Measurements from ENCODE around the gene GFRA4. TPM values are rescaled to one million over a fixed set of nuclear protein-coding genes. Genes with fewer than 3 reads are reported as not detected.

The GFRA4 gene
- total RNA-seq, 1 experiment from 2014 or later, result not detected

DNA sequence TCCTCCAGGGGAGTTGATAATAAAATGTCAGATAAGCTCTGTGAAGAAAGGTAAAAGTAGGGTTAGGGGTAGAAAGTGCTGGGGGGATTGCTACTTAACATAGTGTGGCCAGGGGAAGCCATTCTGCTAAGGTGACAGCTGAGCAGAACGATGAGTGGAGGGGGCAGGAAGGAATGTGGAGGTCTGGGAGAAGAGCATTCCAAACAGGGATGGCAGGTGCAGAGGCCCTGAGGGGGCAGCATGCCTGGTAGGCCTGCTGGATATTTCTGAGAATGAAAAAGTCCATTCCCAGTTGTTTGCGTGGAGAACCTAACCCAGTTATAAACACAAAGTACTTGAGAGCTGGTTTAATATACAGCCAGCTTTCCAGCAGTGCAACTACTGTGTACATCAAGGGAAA is 9.3 kb downstream of the GFRA4 start:
- H3K27me3 ChIP-seq (ENCODE audit: insufficient read depth, low read length), result no peaks in the 10 kb centered on the region
- no peaks in the 10 kb centered on the region for H4K20me1 ChIP-seq (ENCODE audit: insufficient read depth)
- POLR2A ChIA-PET, result no interaction called here
- intact Hi-C loops (cut with micrococcal nuclease), result no loop called here
- CTCF ChIA-PET, result no interaction called here
- no peak overlapping the region for H3K4me2 ChIP-seq (ENCODE audit: low read length)
- no peaks in the 10 kb centered on the region for H3K4me1 ChIP-seq (ENCODE audit: control insufficient read depth in 1 of 2, insufficient read depth in 2 of 2, low read length in 2 of 2)
- no TSS peak for BruUV-seq (replicated peaks)
- RAD21 ChIA-PET (ENCODE audit: low non-redundant PET in 1 of 2, low total read pairs in 2 of 2, uncharacterized antibody in 2 of 2, unreplicated experiment in 2 of 2), result no interaction called here
- H3K4me3 ChIP-seq (replicated peaks in 1 of 2; ENCODE audit: low read depth in 1 of 2, low read length in 2 of 2), result no peak overlapping the region
- H3K9me3 ChIP-seq (ENCODE audit: control insufficient read depth in 1 of 2, insufficient read depth in 1 of 2, low read depth in 1 of 2, low read length in 2 of 2), result no peaks in the 10 kb centered on the region
- no peak overlapping the region for H3K27ac ChIP-seq (ENCODE audit: low read depth, low read length)
- no peaks in the 10 kb centered on the region for H3K79me2 ChIP-seq (ENCODE audit: insufficient read depth, low read length)
- H3K9ac ChIP-seq (ENCODE audit: low read length), result no peak overlapping the region
- ATAC-seq (no peak), DNase-seq (ENCODE audit: low read depth, low spot score) (no peak)
- H2AFZ ChIP-seq (ENCODE audit: low read depth, low read length, poor library complexity, severe bottlenecking), result no peak overlapping the region
- TF ChIP-seq ZNF274 (IDR thresholded peaks at IDR 0.05; ENCODE audit: low read depth, low read length) (no peak), YY1 (IDR thresholded peaks at IDR 0.05; ENCODE audit: extremely low read depth, insufficient replicate concordance, low read depth, low read length) (no peak), CBX3 (IDR thresholded peaks at IDR 0.05; ENCODE audit: low read depth) (no peak), EZH2phosphoT487 (IDR thresholded peaks at IDR 0.05; ENCODE audit: borderline replicate concordance) (no peak), ELF1 (IDR thresholded peaks at IDR 0.05; ENCODE audit: borderline replicate concordance, low read depth) (no peak), REST (IDR thresholded peaks at IDR 0.05; ENCODE audit: low read depth) (no peak), SIN3A (IDR thresholded peaks at IDR 0.05; ENCODE audit: low read depth) (no peak), POLR2AphosphoS5 (IDR thresholded peaks at IDR 0.05; ENCODE audit: low read depth, low read length) (no peak), CEBPB (IDR thresholded peaks at IDR 0.05; ENCODE audit: low read depth) (no peak), SP1 (IDR thresholded peaks at IDR 0.05; ENCODE audit: low read depth) (no peak), JUND (IDR thresholded peaks at IDR 0.05) (no peak), SRF (IDR thresholded peaks at IDR 0.05; ENCODE audit: low read depth) (no peak), FOSL1 (IDR thresholded peaks at IDR 0.05; ENCODE audit: low read depth) (no peak), EGR1 (IDR thresholded peaks at IDR 0.05; ENCODE audit: low read depth) (no peak), POLR2A (IDR thresholded peaks at IDR 0.05; ENCODE audit: borderline replicate concordance, extremely low read depth, insufficient read depth, insufficient read length) (no peak)
- TF ChIP-seq, protein P1, sequence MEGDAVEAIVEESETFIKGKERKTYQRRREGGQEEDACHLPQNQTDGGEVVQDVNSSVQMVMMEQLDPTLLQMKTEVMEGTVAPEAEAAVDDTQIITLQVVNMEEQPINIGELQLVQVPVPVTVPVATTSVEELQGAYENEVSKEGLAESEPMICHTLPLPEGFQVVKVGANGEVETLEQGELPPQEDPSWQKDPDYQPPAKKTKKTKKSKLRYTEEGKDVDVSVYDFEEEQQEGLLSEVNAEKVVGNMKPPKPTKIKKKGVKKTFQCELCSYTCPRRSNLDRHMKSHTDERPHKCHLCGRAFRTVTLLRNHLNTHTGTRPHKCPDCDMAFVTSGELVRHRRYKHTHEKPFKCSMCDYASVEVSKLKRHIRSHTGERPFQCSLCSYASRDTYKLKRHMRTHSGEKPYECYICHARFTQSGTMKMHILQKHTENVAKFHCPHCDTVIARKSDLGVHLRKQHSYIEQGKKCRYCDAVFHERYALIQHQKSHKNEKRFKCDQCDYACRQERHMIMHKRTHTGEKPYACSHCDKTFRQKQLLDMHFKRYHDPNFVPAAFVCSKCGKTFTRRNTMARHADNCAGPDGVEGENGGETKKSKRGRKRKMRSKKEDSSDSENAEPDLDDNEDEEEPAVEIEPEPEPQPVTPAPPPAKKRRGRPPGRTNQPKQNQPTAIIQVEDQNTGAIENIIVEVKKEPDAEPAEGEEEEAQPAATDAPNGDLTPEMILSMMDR (IDR thresholded peaks at IDR 0.05 in 2 of 3, conservative IDR thresholded peaks at IDR 0.05 in 1 of 3; ENCODE audit: borderline replicate concordance in 1 of 3, insufficient read depth in 1 of 3, low read depth in 2 of 3, low read length in 2 of 3), result no peak
- TF ChIP-seq, protein P2, sequence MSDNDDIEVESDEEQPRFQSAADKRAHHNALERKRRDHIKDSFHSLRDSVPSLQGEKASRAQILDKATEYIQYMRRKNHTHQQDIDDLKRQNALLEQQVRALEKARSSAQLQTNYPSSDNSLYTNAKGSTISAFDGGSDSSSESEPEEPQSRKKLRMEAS (IDR thresholded peaks at IDR 0.05), result no peak
- no peaks in the 10 kb centered on the region for H3K36me3 ChIP-seq (ENCODE audit: control insufficient read depth in 1 of 2, insufficient read depth in 2 of 2, low read length in 2 of 2)
- no peaks in the 10 kb centered on the region for H3K9me2 ChIP-seq (ENCODE audit: insufficient read depth)
